CD4-positive, alpha-beta T cell treated with Interleukin-10 for 1 hour (primary cell): ENCODE data around the gene MRPS18C.
"Not testable (repeated sequence)": the region's sequence is repeated elsewhere in the genome, so short reads cannot be mapped to it uniquely, and the experiment has no call there.

Source experiments
- DNase-seq: peaks from one replicate; pipeline ENCODE4 v3.0.0-alpha.2; 2020

The MRPS18C gene

DNA sequence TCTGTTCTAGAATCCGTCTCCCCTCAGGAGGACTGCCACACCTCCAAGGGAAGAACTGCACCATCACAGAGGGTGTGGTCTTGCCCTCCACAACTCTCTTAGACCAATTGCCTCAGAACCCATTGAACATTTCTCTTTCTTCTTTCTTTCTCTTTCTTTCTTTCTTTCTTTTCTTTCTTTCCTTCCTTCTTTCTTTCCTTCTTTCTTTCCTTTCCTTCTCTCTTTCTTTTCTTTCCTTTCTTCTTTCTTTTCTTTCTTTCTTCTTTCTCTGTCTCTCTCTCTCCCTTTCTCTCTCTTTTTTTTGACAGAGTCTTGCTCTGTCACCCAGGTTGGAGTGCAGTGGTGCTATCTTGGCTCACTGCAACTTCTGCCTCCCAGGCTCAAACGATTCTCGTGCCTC is 45.8 kb downstream of the MRPS18C start:
- DNase-seq: not testable (repeated sequence)

GRCh38 chr4:83503974-83504373 is 48.1 kb downstream of the MRPS18C start:
- DNase-seq: peak; percentile 44

- DNase-seq: no peak
These were observed 48.6 kb downstream of the MRPS18C start for GRCh38 chr4:83504503-83504902.

DNA sequence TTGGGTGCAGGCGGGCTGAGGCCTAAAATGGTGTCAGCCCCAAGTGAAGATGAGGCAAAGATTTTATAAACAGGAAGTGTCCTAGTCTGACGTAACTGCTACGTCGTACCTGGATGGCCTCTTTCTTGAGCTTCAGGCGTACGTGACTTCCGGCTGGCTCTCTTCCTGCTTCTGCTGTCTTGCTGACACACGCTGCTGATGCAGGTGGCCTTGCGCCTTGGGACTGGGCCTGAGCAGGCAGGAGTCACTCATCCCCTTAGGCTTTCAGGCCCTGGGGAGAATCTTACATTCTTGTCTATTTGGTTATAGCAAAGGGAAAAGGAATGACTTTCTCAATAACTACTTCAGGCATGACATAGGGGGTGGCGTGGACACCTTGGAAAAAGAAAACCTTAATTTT is 49.1 kb downstream of the MRPS18C start:
- DNase-seq: no peak

GRCh38 chr4:83509156-83509585 is 53.3 kb downstream of the MRPS18C start:
- DNase-seq: peak; percentile 66

- DNase-seq: no peak
These were observed 54.6 kb downstream of the MRPS18C start for GRCh38 chr4:83510442-83510841.
